Keratinocyte (primary cell): ENCODE measurements around the gene CAPN2. TPM values are rescaled to one million over a fixed set of nuclear protein-coding genes. Genes with fewer than 3 reads are reported as not detected.

Experiments
- DNase-seq: peaks from one replicate; pipeline ENCODE4 v3.0.0-alpha.2; 2011; ENCODE audit warnings: low read depth, missing footprints, low spot score
- FAIRE-seq: peaks from 2 replicates; lab custom pipeline; 2011; peaks lifted over from hg19 to GRCh38; lab: Jason Lieb, UNC
- H2AFZ ChIP-seq: 2 replicates; pipeline ENCODE4 v1.6.0; 2012; ENCODE audit warnings: low read length, control low read depth, inconsistent platforms; ENCODE audit not compliant: control insufficient read depth
- H3K27ac ChIP-seq: 2 replicates; pipeline ENCODE4 v1.5.1; 2011; ENCODE audit warnings: low read length; ENCODE audit not compliant: control insufficient read depth, insufficient read depth
- H3K27me3 ChIP-seq: 3 replicates; pipeline ENCODE4 v1.6.0; 2011; ENCODE audit warnings: low read length; ENCODE audit not compliant: control insufficient read depth, insufficient read depth; ENCODE audit errors: extremely low read depth
- H3K36me3 ChIP-seq, 2 experiments: 2 replicates in 1 of 2; 3 replicates in 1 of 2; pipeline ENCODE4 v1.5.1; 2011; ENCODE audit warnings: low read length in 2 of 2, mild to moderate bottlenecking in 1 of 2; ENCODE audit not compliant: control insufficient read depth in 2 of 2, insufficient read depth in 2 of 2; ENCODE audit errors: extremely low read depth in 1 of 2
- H3K4me1 ChIP-seq: 3 replicates; pipeline ENCODE4 v1.5.1; 2011; ENCODE audit warnings: low read length; ENCODE audit not compliant: control insufficient read depth, insufficient read depth; ENCODE audit errors: extremely low read depth
- H3K4me2 ChIP-seq: 3 replicates; pipeline ENCODE4 v1.6.0; 2011; ENCODE audit warnings: low read depth, low read length; ENCODE audit not compliant: control insufficient read depth, insufficient read depth; ENCODE audit errors: extremely low read depth
- H3K4me3 ChIP-seq, 3 experiments: fragments of 200-600 bp in 1 of 3; sonication (generic) in 1 of 3; 2 replicates in 2 of 3; 3 replicates in 1 of 3; pipeline ENCODE4 v1.5.1; 2011 to 2016; ENCODE audit warnings: low read length in 3 of 3, mild to moderate bottlenecking in 3 of 3, control low read depth in 2 of 3, inconsistent platforms in 1 of 3, low read depth in 1 of 3, mixed read lengths in 1 of 3, mixed run types in 1 of 3, moderate library complexity in 1 of 3; ENCODE audit not compliant: control insufficient read depth in 2 of 3, insufficient read depth in 2 of 3; ENCODE audit errors: extremely low read depth in 1 of 3
- H3K79me2 ChIP-seq: 2 replicates; pipeline ENCODE4 v1.6.0; 2012; ENCODE audit warnings: low read length; ENCODE audit not compliant: control insufficient read depth, insufficient read depth
- H3K9ac ChIP-seq: 3 replicates; pipeline ENCODE4 v1.6.0; 2011; ENCODE audit warnings: low read length; ENCODE audit not compliant: control insufficient read depth, insufficient read depth; ENCODE audit errors: extremely low read depth
- H3K9me1 ChIP-seq: 3 replicates; pipeline ENCODE4 v1.6.0; 2011; ENCODE audit warnings: low read length; ENCODE audit not compliant: control insufficient read depth, insufficient read depth; ENCODE audit errors: extremely low read depth
- H3K9me3 ChIP-seq: 2 replicates; pipeline ENCODE4 v1.5.1; 2012; ENCODE audit warnings: low read depth, low read length; ENCODE audit not compliant: control insufficient read depth
- H4K20me1 ChIP-seq: 3 replicates; pipeline ENCODE4 v1.6.0; 2011; ENCODE audit warnings: low read length; ENCODE audit not compliant: control insufficient read depth, insufficient read depth; ENCODE audit errors: extremely low read depth
- EZH2 ChIP-seq: IDR thresholded peaks from one replicate; pipeline ENCODE4 v1.6.1; 2012; ENCODE audit warnings: inconsistent platforms, mild to moderate bottlenecking, low read length, moderate library complexity
- dilution Hi-C: fragments of 300-500 bp; cut with MboI; formaldehyde crosslinking; loops from one replicate; pipeline ENCODE4 v1.7.0; 2020; ENCODE audit warnings: low sequenced_read_pairs; ENCODE audit not compliant: extremely low pct_ligation_motif_present
- polyA plus RNA-seq, 5 experiments: library from polyadenylated mRNA; depleted of rRNA in 3 of 5; stranded (reverse) in 3 of 5; stranded (forward) in 1 of 5; unstranded in 1 of 5; fragments of >200 nt; gene quantifications; 1 replicate in 1 of 5; 2 replicates in 3 of 5; 3 replicates in 1 of 5; pipeline versions ENCODE4 v1.2.1 to v1.2.3, GENCODE V29; 2011 to 2012; ENCODE audit warnings: missing spikeins in 2 of 5, low read depth in 1 of 5, low replicate concordance in 1 of 5
- TF ChIP-seq, protein P1 (sequence below), 3 experiments: IDR thresholded peaks in 1 of 3; conservative IDR thresholded peaks in 1 of 3; optimal IDR thresholded peaks in 1 of 3; 2 replicates in 2 of 3; 3 replicates in 1 of 3; pipeline versions ENCODE3 to v1.5.1; 2011; ENCODE audit warnings: low read length in 3 of 3, mild to moderate bottlenecking in 3 of 3, moderate library complexity in 2 of 3, control low read depth in 1 of 3, inconsistent platforms in 1 of 3; ENCODE audit not compliant: insufficient read depth in 2 of 3; ENCODE audit errors: extremely low read depth in 1 of 3

CAPN2 gene
- polyA plus RNA-seq, 1 donor (not counting 4 experiments of a cell fraction or from before 2014, with no cell fraction given): 366 TPM

DNA sequence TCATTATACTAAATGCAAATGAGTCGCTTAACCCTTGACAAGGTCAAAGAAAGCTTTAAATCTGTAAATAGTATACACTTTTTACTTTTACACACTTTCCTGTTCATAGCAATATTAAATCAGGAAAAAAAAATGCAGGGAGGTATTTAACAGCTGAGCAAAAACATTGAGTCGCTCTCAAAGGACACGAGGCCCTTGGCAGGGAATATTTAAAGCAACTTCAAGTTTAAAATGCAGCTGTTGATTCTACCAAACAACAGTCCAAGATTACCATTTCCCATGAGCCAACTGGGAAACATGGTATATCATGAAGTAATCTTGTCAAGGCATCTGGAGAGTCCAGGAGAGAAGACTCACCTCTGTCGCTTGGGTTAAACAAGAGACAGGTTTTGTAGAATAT is 62.7 kb downstream of the CAPN2 start:
- H3K79me2 ChIP-seq: no peaks in the 10 kb centered on the region
- H3K36me3 ChIP-seq: peaks cover 27 to 54% of the 10 kb centered on the region in 2 experiments
- no peaks in the 10 kb centered on the region for H3K27me3 ChIP-seq
- dilution Hi-C loops: no loop called here
- no peak overlapping the region for H3K4me2 ChIP-seq
- peaks cover 58% of the 10 kb centered on the region for H3K4me1 ChIP-seq
- H3K9me3 ChIP-seq: no peaks in the 10 kb centered on the region
- H3K9ac ChIP-seq: no peak overlapping the region
- peaks cover 3% of the 10 kb centered on the region for H3K9me1 ChIP-seq
- DNase-seq: no peak
- H2AFZ ChIP-seq: no peak overlapping the region
- H4K20me1 ChIP-seq: no peaks in the 10 kb centered on the region
- H3K27ac ChIP-seq: peak overlapping the region; percentile 83
- TF ChIP-seq, protein P1, sequence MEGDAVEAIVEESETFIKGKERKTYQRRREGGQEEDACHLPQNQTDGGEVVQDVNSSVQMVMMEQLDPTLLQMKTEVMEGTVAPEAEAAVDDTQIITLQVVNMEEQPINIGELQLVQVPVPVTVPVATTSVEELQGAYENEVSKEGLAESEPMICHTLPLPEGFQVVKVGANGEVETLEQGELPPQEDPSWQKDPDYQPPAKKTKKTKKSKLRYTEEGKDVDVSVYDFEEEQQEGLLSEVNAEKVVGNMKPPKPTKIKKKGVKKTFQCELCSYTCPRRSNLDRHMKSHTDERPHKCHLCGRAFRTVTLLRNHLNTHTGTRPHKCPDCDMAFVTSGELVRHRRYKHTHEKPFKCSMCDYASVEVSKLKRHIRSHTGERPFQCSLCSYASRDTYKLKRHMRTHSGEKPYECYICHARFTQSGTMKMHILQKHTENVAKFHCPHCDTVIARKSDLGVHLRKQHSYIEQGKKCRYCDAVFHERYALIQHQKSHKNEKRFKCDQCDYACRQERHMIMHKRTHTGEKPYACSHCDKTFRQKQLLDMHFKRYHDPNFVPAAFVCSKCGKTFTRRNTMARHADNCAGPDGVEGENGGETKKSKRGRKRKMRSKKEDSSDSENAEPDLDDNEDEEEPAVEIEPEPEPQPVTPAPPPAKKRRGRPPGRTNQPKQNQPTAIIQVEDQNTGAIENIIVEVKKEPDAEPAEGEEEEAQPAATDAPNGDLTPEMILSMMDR (optimal IDR thresholded peaks at IDR 0.05 in 1 of 3, IDR thresholded peaks at IDR 0.05 in 1 of 3, conservative IDR thresholded peaks at IDR 0.05 in 1 of 3; ENCODE audit: extremely low read depth in 1 of 3, insufficient read depth in 2 of 3, low read length in 3 of 3): no peak
- no peak for TF ChIP-seq EZH2
- peak; percentile 36 for FAIRE-seq
- no peak overlapping the region for H3K4me3 ChIP-seq

DNA sequence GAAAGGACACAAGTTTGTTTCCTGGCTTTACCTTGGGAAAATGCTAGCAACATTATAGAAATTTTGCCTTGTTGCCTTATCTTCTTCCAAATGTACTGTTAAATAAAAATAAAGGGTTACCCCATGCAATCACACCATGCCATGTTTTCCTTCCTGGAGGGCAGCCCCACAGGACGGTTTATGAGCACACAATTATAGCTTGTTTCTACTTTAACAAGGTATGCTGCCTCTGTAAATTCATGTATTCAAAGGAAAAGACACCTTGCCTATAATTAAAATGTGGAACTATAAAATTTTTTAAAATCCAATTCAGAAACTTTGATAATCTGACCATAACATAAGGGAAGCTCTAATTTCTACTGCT is 63.4 kb downstream of the CAPN2 start:
- H3K9me3 ChIP-seq: no peaks in the 10 kb centered on the region
- H3K4me2 ChIP-seq: peak overlapping the region; percentile 72
- H3K36me3 ChIP-seq: peaks cover 25 to 48% of the 10 kb centered on the region in 2 experiments
- H2AFZ ChIP-seq: no peak overlapping the region
- peak overlapping the region; percentile 83 for H3K27ac ChIP-seq
- no peaks in the 10 kb centered on the region for H4K20me1 ChIP-seq
- no peak overlapping the region for H3K4me3 ChIP-seq
- H3K9ac ChIP-seq: peak overlapping the region; percentile 10
- H3K4me1 ChIP-seq: peaks cover 51% of the 10 kb centered on the region
- dilution Hi-C loops: no loop called here
- TF ChIP-seq, protein P1 (optimal IDR thresholded peaks at IDR 0.05 in 1 of 3, IDR thresholded peaks at IDR 0.05 in 1 of 3, conservative IDR thresholded peaks at IDR 0.05 in 1 of 3; ENCODE audit: extremely low read depth in 1 of 3, insufficient read depth in 2 of 3, low read length in 3 of 3): no peak
- TF ChIP-seq EZH2: no peak
- DNase-seq (no peak), FAIRE-seq (no peak)
- peaks cover 3% of the 10 kb centered on the region for H3K9me1 ChIP-seq
- no peaks in the 10 kb centered on the region for H3K27me3 ChIP-seq
- no peaks in the 10 kb centered on the region for H3K79me2 ChIP-seq
